T-helper 2 cell treated with Interferon-gamma antibody and Interleukin-4, amounts not matched to agents 100 ng/mL and 5 ng/mL, for 36 hours (primary cell): Measurements from ENCODE around the gene GSTA4. TPM values are rescaled to one million over a fixed set of nuclear protein-coding genes. Genes with fewer than 3 reads are reported as not detected.

Experiments used
- intact Hi-C: fragments of 100-400 bp; cut with micrococcal nuclease; formaldehyde crosslinking; loops from one replicate; pipeline ENCODE4 v1.15.1; 2023
- total RNA-seq: library from RNA; stranded (reverse); gene quantifications from 2 replicates; pipeline ENCODE4 v1.2.3, GENCODE V29; 2022

Gene GSTA4, protein sequence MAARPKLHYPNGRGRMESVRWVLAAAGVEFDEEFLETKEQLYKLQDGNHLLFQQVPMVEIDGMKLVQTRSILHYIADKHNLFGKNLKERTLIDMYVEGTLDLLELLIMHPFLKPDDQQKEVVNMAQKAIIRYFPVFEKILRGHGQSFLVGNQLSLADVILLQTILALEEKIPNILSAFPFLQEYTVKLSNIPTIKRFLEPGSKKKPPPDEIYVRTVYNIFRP
- total RNA-seq: 5.4 and 5.9 TPM in 2 replicates

DNA sequence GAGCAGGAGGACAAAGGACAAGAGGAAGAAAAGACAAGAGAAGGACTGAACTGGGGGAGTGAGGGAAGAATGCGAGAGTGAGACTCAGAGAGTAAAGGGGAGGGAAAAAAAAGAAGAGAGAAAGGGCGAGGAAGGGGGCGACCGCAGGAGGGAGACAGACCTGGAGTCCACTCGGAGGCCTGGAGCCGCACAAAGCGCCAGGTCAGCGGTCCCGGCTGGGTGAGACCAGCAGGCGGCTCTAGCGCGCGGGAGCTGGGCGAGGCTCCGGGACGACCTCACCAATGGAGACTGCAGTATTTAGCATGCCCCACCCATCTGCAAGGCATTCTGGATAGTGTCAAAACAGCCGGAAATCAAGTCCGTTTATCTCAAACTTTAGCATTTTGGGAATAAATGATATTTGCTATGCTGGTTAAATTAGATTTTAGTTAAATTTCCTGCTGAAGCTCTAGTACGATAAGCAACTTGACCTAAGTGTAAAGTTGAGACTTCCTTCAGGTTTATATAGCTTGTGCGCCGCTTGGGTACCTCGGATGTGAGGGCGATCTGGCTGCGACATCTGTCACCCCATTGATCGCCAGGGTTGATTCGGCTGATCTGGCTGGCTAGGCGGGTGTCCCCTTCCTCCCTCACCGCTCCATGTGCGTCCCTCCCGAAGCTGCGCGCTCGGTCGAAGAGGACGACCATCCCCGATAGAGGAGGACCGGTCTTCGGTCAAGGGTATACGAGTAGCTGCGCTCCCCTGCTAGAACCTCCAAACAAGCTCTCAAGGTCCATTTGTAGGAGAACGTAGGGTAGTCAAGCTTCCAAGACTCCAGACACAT, at the start of gene GSTA4:
TSS of gene GSTA4 (minus strand) at position 196 of the 824 bp plus-strand sequence. CDS start 1,041 bp downstream, outside the sequence.
- intact Hi-C loops: loop anchor here (1.0 to 10.0 kb wide), 9 partner anchors 11 to 657 kb away; partner anchors contain the start of genes EFHC1, ELOVL5, TMEM14A and TRAM2

DNA sequence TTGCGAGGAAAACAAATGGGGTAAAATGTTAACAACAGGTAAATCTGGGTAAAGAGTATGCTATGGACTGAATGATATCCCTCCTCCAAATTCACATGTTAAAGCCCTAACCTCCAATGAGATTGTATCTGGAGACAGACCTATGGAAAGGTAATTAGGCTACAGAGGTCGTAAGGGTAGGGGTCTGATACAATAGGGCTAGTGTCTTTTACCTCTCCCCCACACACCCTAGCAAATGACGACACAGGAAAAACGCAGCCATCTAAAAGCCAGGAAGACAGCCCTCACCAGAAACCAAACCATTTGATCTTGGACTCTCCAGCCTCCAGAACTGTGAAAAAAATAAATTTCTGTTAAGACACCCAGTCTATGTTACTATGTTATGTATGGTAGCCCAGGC, 49.5 kb upstream of the GSTA4 start:
- intact Hi-C loops: no loop called here

DNA sequence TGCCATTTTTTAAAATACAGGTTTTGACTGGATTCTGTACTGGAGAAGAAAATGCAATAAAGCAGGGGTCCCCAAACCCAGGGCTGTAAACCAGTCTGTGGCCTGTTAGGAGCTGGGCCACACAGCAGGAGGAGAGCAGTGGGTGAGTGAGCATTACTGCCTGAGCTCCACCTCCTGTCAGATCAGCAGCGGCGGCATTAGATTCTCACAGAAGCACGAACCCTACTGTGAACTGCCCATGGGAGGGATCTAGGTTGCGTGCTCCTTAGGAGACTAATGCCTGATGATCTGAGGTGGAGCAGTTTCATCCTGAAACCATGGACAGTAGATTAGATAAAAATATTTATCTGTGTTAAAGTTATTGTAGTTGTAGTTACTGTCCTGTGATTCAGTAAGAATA, 49.0 kb upstream of the GSTA4 start:
- intact Hi-C loops: no loop called here

DNA sequence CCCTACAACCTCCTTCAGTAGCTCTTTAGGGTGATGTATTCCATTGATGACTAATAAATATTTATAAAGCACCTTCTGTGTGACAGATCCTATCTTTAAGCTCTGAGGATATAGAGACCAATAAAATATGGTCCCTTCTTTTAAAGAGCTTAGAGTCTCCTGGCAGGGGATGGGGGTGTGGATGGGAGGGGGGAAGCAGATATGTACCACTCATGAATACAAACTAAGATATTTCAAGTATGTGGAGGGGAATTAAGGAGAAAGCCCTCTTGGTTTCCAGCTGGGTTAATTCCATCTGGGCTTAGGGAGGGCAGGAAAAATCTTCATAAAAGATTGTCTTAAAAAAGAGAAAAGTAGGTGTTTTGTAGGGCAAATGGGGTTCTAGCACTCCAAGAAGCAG, 48.5 kb upstream of the GSTA4 start:
- intact Hi-C loops: no loop called here

DNA sequence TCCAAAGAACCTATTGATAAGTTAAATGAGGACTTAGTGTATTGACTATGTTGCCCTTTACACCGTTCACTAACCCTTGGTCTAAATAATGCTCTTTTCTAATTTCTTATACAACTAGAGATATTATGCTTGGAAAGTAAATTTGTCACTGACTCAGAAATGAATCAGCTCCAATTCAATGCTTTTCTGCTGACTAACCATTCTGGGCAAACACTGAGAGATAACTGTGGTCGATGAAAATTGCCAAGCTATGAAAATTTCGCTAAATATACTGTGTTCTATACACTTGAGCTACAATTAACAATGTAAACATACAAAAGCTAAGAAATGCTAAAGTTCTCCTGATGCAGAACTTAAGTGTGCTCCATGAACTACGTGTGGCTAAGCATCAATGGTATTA, 47.0 kb upstream of the GSTA4 start:
- intact Hi-C loops: no loop called here

DNA sequence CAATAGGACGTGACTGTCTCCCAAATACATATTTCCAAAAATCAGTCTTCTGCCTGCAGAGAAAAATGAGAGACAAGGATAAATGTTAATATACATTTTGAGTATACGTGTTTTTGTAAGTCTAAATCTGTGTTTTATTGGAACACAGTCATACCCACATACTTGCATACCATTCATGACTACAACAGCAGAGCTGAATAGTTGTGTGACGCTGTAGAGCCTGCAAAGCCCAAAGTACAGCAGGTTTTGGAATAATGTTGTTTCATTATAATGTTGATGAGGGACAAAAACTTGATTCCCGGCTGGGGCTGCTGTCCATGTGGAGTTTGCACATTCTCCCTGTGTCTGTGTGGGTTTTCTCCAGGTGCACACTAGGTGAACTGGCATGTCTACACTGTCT, 46.3 kb upstream of the GSTA4 start:
- intact Hi-C loops: no loop called here

DNA sequence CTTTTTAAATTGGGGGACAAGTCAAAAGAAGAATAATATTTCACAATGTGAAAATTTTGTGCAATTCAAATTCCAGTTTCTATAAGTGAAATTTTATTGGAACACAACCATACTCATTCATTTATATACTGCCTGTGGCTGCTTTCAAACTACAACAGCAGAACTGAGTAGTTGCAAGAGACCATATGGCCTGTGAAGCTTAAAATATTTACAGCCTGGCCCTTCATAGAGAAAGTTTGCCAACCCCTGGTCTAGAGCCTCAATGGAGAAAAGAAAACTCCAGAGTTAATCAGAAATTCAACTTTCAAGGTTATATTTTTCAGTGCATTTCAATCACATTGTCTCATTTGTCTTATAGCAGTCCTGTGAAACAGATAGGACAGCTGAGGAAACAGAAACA, 43.5 kb upstream of the GSTA4 start:
- intact Hi-C loops: no loop called here

DNA sequence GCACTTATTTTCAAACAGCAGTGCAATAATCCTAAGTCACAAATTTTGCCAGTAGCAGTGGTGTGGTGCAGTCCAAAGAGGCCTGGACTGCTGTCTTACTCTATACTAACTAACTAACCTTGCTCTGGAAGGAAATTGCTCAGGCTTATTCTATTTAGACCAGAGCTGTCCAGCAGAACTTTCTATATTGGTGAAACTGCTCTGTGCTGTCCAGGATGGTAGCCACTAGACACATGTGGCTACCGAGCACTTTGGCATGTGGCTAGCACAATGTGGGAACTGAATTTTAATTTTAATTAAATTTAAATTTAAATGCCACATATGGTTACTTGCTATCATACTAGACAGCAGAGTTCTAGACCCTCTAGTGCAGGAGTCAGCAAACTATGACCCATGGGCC, 43.1 kb upstream of the GSTA4 start:
- intact Hi-C loops: no loop called here

DNA sequence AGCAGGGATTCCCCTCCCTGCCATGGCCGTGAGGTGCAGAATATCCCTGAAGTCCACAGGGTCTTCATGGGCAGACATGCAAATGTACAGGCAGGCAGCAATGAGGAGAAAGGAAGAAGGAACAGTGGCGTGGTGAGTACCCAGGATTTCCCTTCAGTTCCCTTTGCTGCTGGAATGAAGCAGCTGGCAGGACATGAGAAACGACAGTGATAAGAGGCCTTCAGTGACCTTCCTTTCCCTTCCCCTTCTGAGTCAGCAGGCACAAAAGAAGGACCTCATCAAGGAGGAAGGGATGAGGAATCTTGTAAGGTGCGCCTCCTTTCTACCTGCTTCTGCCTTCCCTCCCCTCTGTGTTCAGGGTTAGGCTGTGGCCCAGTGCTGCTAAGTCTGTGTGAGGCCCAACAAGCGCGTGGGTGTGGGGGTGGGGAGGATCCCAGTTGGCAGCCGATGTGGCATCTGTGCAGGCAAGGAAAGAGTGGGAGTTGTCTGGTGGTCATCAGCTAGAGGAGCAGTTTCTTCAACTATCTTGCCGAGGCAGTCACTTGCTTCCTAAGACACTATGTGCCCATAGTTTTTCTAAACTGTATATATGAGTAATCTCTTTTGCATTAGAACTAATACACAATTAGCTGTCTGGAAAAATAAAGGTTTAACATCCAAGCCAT, 40.6 kb upstream of the GSTA4 start:
- intact Hi-C loops: no loop called here

DNA sequence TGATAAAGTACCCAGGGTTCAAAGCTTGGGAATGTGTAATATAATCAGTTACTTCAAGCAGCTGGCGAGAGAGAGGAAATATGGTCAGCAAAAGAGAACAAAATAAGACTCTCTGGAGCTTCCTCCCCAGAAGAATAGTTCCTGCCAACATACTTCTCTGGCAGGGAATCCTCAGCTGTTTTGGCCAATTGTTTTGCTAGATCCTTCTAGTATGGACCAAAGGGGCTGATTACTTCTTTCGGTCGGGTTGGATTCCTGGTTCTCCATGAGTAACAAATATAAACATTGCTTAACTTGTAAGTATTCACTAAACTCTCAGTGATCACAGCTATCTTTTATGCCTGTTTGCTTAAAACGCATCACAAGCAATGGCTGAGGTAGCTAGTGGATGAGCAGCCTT, 38.7 kb upstream of the GSTA4 start:
- intact Hi-C loops: no loop called here

DNA sequence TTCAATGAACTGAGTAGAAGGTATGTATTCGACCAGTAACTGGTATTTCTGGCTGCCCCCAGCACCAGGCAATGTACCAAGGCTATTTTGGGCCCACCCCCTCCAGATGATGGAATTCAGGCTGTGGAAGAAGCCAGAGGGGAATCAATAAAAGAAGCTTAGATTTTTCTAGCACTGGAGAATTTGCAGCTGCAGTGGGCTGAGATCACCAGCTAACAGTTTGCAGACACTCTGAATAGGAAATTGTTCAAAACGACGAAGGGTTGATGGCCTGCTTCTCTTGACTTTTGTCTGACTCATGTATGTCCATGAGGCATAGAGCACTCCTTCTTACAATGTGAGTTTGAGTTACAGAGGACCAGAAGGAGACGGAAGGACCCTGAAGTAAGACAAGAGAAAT, 37.8 kb upstream of the GSTA4 start:
- intact Hi-C loops: no loop called here

DNA sequence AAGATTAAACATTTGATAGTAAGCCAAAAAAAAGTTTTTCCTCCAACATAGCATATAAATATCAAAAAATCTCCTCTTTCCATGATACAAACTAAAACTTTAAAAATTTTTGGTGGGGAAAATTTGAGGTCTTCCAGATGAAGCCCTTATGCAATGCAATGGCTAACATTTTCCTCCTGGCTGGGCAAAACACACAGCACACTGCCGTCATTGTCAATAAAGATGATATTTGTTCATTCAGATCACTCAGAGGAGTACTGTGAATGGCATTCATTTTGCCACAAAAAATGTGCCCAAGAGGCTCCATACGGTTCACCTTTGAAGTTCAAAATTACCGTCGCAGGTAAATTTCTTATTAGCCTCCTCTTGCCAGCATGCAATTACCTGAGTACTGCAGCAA, 36.2 kb upstream of the GSTA4 start:
- intact Hi-C loops: no loop called here

DNA sequence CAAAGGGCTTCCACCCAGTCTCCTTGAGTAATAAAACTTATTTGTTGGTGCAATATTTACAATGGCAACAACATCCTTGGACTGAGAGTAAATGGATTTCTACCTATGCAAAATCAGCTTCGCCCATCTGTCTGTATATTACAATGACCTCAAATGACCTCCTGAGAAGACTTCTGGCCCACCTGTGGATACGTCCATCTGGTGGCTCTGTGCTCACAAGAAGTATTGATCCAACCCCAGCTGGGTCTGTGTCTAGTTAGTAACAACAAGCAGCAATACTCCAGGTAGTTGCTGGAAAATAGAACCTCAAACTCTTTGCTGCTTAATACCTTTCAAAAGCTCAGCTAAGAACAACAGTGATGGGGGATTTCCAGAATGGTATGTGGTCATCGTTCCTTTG, 34.7 kb upstream of the GSTA4 start:
- intact Hi-C loops: no loop called here

DNA sequence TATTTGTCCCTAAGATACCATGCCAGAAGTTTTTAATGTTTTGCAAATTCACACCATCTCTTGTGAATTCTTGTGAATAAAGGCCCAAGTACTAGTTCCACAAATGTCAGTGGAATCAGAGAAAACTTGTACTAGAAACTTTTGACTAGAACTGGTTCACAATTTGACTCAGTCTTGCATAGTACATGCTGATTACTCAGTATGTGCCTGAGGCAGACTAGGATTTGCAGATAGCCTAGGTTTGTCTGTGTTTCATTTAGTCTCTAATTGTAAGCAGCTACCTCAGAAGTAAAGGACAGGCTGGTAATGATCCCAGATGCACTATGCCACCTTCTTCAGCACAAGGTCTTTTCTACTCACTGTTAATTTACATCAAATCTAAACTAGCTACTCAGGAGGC, 34.2 kb upstream of the GSTA4 start:
- intact Hi-C loops: no loop called here

DNA sequence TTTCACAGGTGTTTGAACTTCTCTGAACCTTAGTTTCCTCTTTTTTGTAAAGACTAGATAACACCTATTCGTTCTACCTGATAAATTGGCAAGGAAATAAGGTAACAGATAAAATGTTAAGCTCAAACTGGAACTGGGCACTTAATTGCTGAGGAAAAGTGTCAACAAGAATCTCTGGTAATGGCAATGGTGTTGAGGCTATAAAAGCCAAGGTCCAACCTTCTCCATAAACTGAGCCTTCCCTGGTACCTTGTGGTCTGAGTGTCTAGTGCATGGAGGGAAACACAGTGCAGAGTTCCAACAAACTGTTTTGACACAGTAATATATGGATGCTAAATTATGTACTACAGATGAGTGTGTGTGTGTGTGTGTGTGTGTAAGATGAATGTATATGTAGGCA, 33.4 kb upstream of the GSTA4 start:
- intact Hi-C loops: no loop called here

DNA sequence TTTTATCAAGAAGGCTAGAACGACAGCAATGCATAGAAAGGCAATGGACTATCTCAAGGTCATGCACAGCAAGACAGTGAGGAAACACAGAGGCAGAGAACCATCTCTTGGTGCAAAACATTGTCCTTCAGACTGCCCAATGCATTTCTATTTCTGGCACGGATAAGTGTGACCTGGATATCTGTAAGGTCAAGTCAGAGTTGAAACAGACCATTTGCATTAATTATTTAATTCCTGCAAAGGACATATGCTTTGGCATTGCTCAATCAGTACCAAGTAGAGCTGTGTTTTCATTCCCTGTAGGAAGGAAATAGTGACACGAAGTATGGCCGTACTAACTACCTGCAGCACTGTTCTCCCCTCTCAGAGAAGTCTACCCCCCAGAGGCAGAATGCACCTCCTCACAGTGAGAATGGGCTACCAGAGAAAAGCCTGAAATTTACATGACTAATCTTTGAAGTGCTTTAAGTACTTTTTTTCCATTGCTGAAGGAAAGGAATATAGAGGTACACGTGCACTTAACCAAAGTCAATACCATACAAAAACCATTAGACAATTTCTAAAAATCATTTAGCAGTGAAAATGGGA, 32.1 kb upstream of the GSTA4 start:
- intact Hi-C loops: no loop called here

DNA sequence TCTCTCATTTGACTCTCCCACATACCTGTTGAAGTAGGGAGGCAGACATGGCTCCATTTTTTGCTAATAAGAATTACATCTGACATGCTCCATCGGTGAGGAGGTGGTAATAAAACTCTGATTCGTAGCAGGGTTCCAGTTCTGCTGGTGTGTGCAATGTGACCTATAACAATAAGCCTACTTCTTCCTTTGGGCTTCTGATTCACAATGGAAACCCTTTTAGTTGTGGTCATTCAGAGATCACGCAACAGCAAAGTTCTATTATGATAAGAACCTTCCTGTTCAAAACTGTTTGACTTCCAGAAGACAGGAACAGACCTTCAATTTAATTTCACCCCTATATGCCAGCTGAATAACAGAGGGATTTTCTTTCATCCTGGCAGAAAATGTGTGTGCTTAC, 31.4 kb upstream of the GSTA4 start:
- intact Hi-C loops: no loop called here

DNA sequence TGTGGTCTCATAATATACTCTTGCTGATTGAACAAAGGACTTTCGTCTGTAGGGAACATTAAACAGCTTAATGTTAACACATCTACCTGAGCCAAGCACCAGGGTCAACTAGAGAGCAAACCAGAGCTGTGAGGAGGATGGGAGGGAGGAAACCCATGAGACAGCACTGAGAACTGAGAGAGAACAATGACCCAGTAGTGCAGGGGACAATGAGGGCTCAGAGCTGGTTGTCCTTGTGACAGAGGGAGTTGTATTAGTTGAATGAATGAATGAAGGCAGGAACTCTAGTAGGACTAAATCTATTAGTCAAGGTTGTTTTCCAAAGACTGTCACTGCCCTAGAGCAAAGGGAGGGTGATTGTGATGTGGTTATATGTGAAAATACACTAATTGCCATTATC, 28.2 kb upstream of the GSTA4 start:
- intact Hi-C loops: no loop called here

DNA sequence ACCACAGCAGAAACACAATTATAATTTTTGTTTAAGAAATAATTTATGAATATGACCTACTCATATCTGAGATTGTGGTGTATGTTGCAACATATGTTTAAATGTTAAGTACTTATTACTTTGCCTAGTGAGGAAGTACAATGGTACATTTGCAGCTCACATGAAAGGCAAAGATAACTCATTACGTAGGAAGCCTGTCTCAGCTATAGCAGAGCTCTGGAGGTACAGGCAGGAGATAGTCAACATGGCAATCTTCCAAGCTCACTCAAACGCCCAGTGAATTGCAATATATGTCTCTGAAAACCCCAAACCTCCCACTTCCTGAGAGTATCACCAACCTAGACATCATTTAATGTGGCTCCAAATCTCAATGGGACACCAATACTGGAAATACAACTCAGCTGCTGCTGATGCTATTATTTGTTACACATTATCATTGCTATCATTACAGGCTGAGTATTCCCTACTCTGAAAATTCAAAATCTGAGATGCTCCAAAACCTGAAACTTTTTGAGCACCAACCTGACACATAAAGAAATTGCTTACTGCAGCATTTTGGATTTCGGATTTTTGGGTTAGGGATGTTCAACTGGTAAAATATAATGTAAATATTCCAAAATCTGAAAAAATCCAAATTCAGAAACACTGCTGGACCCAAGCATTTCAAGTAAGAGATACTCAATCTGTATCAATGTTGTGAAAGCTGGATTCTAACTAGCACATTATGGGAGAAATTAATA, 25.1 kb upstream of the GSTA4 start:
- intact Hi-C loops: no loop called here

DNA sequence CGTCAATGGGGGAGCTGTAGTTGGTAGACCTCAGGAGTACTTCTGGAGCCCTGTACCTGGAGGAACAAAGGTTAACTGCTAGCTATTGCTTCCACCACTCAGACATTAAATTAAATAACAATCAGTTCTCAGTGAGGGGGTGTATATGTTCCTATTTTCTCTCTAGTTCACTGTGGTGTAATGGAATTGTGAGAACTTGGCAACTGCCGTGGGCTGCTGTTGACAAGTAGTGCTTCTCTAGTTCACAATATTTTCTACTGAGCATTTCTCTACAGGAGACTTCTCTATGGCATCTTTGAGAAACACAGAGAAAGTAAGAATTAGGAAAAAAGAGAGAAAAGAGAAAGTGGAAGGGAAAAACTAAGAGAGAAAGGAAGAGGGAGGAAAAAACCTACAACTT, 23.4 kb upstream of the GSTA4 start:
- intact Hi-C loops: no loop called here

DNA sequence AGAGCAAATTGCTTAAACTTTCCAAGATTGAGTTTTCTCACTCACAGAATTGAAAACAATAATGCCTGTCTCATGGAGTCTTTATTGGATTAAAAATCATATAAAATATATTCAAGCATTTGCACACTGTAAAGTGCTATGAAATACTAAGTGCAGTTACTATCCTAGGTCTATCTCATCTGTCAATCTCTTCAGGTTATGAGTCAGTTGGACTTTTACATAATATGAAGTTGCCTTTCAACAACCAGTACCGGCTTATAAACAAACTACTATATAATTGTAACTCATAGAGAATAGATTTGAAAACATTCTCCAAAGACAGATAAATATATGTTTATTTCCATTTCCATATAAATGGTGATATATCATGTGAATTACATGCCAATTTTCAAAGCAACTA, 20.4 kb upstream of the GSTA4 start:
- intact Hi-C loops: no loop called here
